Liver (tissue), 9 donors: ENCODE results near the gene NFKB2. TPM values are rescaled to one million over a fixed set of nuclear protein-coding genes. Genes with fewer than 3 reads are reported as not detected.
A peak's percentile ranks its signal among the peaks of the same experiment; 100 is the strongest.

ENCODE experiments used
- DNase-seq: peaks from one replicate; pipeline ENCODE4 v3.0.0-alpha.2; 2017; ENCODE audit warnings: low spot score
- H3K27ac ChIP-seq, 2 donors: one replicate each; pipeline ENCODE4 v1.7.0; 2013; ENCODE audit warnings: inconsistent platforms in 2 of 2, low read length in 2 of 2, control low read depth in 1 of 2, low read depth in 1 of 2, mild to moderate bottlenecking in 1 of 2
- H3K27me3 ChIP-seq, 4 donors: one replicate each; pipeline versions ENCODE4 v1.6.1 to v1.7.0; 2013; ENCODE audit warnings: low read length in 3 of 4, inconsistent platforms in 1 of 4, mild to moderate bottlenecking in 1 of 4, moderate library complexity in 1 of 4; ENCODE audit not compliant: control insufficient read depth in 4 of 4, insufficient read depth in 4 of 4
- H3K36me3 ChIP-seq, 4 donors: one replicate each; pipeline versions ENCODE4 v1.6.1 to v1.7.0; 2013; ENCODE audit warnings: low read length in 3 of 4, mild to moderate bottlenecking in 3 of 4, low read depth in 1 of 4, moderate library complexity in 1 of 4; ENCODE audit not compliant: control insufficient read depth in 4 of 4, insufficient read depth in 3 of 4
- H3K4me1 ChIP-seq, 4 donors: one replicate each; pipeline versions ENCODE4 v1.6.1 to v1.7.0; 2013; ENCODE audit warnings: low read length in 3 of 4, mild to moderate bottlenecking in 3 of 4, moderate library complexity in 1 of 4; ENCODE audit not compliant: control insufficient read depth in 4 of 4, insufficient read depth in 4 of 4
- H3K4me3 ChIP-seq, 3 donors: one replicate each; pipeline versions ENCODE4 v1.6.1 to v1.7.0; 2013; ENCODE audit warnings: low read length in 3 of 3, control low read depth in 1 of 3, low read depth in 1 of 3, mild to moderate bottlenecking in 1 of 3
- H3K9ac ChIP-seq, 2 donors: one replicate each; pipeline ENCODE4 v1.7.0; 2013; ENCODE audit warnings: low read length in 2 of 2, mild to moderate bottlenecking in 2 of 2, moderate library complexity in 2 of 2, control low read depth in 1 of 2, low read depth in 1 of 2
- H3K9me3 ChIP-seq, 4 donors: one replicate each; pipeline versions ENCODE4 v1.6.1 to v1.7.0; 2013; ENCODE audit warnings: low read length in 3 of 4; ENCODE audit not compliant: control insufficient read depth in 4 of 4
- EGR1 ChIP-seq, 2 donors: IDR thresholded peaks; 2 replicates each; pipeline ENCODE4 v1.6.1; 2016 to 2018; ENCODE audit warnings: antibody characterized with exemption in 2 of 2, low read depth in 2 of 2
- FOXA1 ChIP-seq: IDR thresholded peaks from 2 replicates; pipeline ENCODE4 v1.6.1; 2016; ENCODE audit warnings: antibody characterized with exemption
- FOXA2 ChIP-seq: IDR thresholded peaks from 2 replicates; pipeline ENCODE4 v1.6.1; 2016; ENCODE audit warnings: antibody characterized with exemption
- GABPA ChIP-seq, 2 donors: IDR thresholded peaks in 1 of 2; conservative IDR thresholded peaks in 1 of 2; 2 replicates each; pipeline ENCODE4 v1.6.1; 2016; ENCODE audit warnings: antibody characterized with exemption in 2 of 2, mild to moderate bottlenecking in 1 of 2, moderate library complexity in 1 of 2
- HNF4A ChIP-seq, 2 donors: conservative IDR thresholded peaks; 2 replicates each; pipeline ENCODE4 v1.6.1; 2016; ENCODE audit warnings: antibody characterized with exemption in 2 of 2, mild to moderate bottlenecking in 2 of 2
- HNF4G ChIP-seq: IDR thresholded peaks from 2 replicates; pipeline ENCODE4 v1.6.1; 2016; ENCODE audit warnings: antibody characterized with exemption
- JUND ChIP-seq, 2 donors: IDR thresholded peaks; 2 replicates each; pipeline ENCODE4 v1.6.1; 2016; ENCODE audit warnings: antibody characterized with exemption in 2 of 2
- MAX ChIP-seq: IDR thresholded peaks from 2 replicates; pipeline ENCODE4 v1.6.1; 2016; ENCODE audit warnings: antibody characterized with exemption
- NR2F2 ChIP-seq: IDR thresholded peaks from 2 replicates; pipeline ENCODE4 v1.6.1; 2016; ENCODE audit warnings: antibody characterized with exemption
- RAD21 ChIP-seq, 2 donors: IDR thresholded peaks; 2 replicates each; pipeline ENCODE4 v1.6.1; 2016; ENCODE audit warnings: antibody characterized with exemption in 2 of 2, mild to moderate bottlenecking in 2 of 2
- REST ChIP-seq: IDR thresholded peaks from 2 replicates; pipeline ENCODE4 v1.6.1; 2016; ENCODE audit warnings: antibody characterized with exemption, mild to moderate bottlenecking
- RXRA ChIP-seq, 2 donors: IDR thresholded peaks; 2 replicates each; pipeline ENCODE4 v1.6.1; 2017 to 2018; ENCODE audit warnings: antibody characterized with exemption in 2 of 2, mild to moderate bottlenecking in 1 of 2
- SP1 ChIP-seq: IDR thresholded peaks from 2 replicates; pipeline ENCODE4 v1.6.1; 2018; ENCODE audit warnings: antibody characterized with exemption, mild to moderate bottlenecking
- TAF1 ChIP-seq: conservative IDR thresholded peaks from 2 replicates; pipeline ENCODE4 v1.6.1; 2016; ENCODE audit warnings: antibody characterized with exemption, mild to moderate bottlenecking
- YY1 ChIP-seq: IDR thresholded peaks from 2 replicates; pipeline ENCODE4 v1.6.1; 2016; ENCODE audit warnings: antibody characterized with exemption, mild to moderate bottlenecking
- WGBS: extraction: QIAGEN DNeasy Blood & Tissue Kit; methylation state at CpG from one replicate; pipeline ENCODE4 v1.1.7; 2013; 5-methylcytosine and 5-hydroxymethylcytosine counted together
- polyA plus RNA-seq, 2 donors: library from polyadenylated mRNA; stranded (reverse) in 1 of 2; unstranded in 1 of 2; fragments of 200-250 nt in 1 of 2; fragments of >200 nt in 1 of 2; fragmentation: Nextera tagmentation in 1 of 2; extraction: Ambion mirVana in 1 of 2; gene quantifications; one replicate each; pipeline versions ENCODE4 v1.2.1 to v1.2.3, GENCODE V29; 2013 to 2015
- total RNA-seq, 2 donors: library from RNA; depleted of rRNA; stranded (reverse); fragments of >200 nt; gene quantifications; one replicate each; pipeline ENCODE4 v1.2.3, GENCODE V29; 2014
- TF ChIP-seq, protein P1 (sequence below): IDR thresholded peaks from 2 replicates; pipeline ENCODE4 v1.6.1; 2016; ENCODE audit warnings: antibody characterized with exemption
- TF ChIP-seq, protein P2 (sequence below): IDR thresholded peaks from 2 replicates; pipeline ENCODE4 v1.6.1; 2016; ENCODE audit warnings: antibody characterized with exemption
- TF ChIP-seq, protein P3 (sequence below): fragments of 150-350 bp; IDR thresholded peaks from 2 replicates; pipeline ENCODE4 v1.5.1; 2017; ENCODE audit warnings: improper control_type of control experiment, low read depth, low read length; ENCODE audit not compliant: missing input control
- donor health status: healthy.
- donor health status: healthy.
- donor health status: healthy.
- donor health status: healthy.
- donor health status: healthy.

NFKB2 gene
- total and polyA plus RNA-seq, 4 donors: 1.8 to 8.5 (median 7.1) TPM

DNA sequence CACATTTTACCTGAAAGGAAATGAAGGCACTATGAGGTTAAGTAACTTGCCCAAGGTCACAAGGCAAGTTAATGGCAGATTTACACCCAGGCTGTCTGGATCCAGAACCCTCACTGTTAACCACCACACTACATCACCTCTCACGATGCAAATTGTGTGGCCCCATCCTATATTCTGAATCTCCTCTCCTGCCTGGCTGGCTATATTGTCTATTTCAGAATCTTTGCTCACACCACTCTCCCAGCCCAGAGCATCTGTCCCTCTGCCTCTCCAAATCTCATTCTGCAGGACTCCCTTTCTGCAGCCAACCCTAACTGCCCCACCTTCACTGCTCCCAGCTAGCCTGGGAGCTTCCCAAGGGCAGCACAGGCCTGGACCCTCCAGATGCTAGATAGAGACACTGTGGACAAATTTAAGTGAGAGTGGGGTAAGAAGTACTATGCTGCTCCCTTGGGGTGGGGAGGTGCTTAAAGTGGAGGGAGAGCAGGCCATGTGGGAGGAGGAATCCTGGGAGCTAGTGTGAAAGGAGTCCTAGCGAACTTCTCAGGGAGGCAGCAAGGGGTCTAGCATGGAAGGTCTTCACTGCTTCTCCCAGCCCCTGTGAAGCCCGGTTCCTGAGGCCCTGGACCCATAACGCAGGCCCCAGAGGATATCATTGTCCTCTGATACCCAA is 36.1 kb downstream of the NFKB2 start:
- H3K27me3 ChIP-seq: no peaks in the 10 kb centered on the region
- 32% methylated on average over 4 of the region's 4 CpGs for WGBS
- peak overlapping the region; percentile 74 to 81 (median 76) for H3K4me3 ChIP-seq
- no peaks in the 10 kb centered on the region for H3K9me3 ChIP-seq
- DNase-seq: no peak
- H3K4me1 ChIP-seq: peaks cover 0 to 31% (median 24%) of the 10 kb centered on the region in 4 donors
- H3K27ac ChIP-seq: peak overlapping the region; percentile 28 to 66
- H3K36me3 ChIP-seq: peaks cover 0 to 3% (median 0%) of the 10 kb centered on the region in 4 donors
- H3K9ac ChIP-seq: peak overlapping the region; percentile 83 to 99
- no peak for TF ChIP-seq MAX
- TF ChIP-seq, protein P1, sequence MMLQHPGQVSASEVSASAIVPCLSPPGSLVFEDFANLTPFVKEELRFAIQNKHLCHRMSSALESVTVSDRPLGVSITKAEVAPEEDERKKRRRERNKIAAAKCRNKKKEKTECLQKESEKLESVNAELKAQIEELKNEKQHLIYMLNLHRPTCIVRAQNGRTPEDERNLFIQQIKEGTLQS: no peak
- TF ChIP-seq YY1: no peak
- TF ChIP-seq SP1: no peak
- TF ChIP-seq FOXA2: no peak
- TF ChIP-seq, protein P2, sequence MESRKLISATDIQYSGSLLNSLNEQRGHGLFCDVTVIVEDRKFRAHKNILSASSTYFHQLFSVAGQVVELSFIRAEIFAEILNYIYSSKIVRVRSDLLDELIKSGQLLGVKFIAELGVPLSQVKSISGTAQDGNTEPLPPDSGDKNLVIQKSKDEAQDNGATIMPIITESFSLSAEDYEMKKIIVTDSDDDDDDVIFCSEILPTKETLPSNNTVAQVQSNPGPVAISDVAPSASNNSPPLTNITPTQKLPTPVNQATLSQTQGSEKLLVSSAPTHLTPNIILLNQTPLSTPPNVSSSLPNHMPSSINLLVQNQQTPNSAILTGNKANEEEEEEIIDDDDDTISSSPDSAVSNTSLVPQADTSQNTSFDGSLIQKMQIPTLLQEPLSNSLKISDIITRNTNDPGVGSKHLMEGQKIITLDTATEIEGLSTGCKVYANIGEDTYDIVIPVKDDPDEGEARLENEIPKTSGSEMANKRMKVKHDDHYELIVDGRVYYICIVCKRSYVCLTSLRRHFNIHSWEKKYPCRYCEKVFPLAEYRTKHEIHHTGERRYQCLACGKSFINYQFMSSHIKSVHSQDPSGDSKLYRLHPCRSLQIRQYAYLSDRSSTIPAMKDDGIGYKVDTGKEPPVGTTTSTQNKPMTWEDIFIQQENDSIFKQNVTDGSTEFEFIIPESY: no peak
- TF ChIP-seq GABPA (IDR thresholded peaks at IDR 0.05 in 1 of 2, conservative IDR thresholded peaks at IDR 0.05 in 1 of 2): no peak
- TF ChIP-seq RAD21 (IDR thresholded peaks at IDR 0.05): no peak
- TF ChIP-seq NR2F2: no peak

GRCh38 chr10:102432162-102432950 is 36.9 kb downstream of the NFKB2 start, which contains the start of gene CUEDC2:
TSS of gene CUEDC2 (minus strand) at chr10:102432574. CDS start at chr10:102425188, 7,386 bp downstream.
- Histone ChIP-seq H3K27me3 (no peaks in the 10 kb centered on the region), H3K4me3 (peak within 1 kb of the TSS; percentile 74 to 81 (median 76)), H3K9ac (peak within 1 kb of the TSS; percentile 83 to 99), H3K4me1 (peaks cover 0 to 35% (median 26%) of the 10 kb centered on the region in 4 donors), H3K27ac (peak within 1 kb of the TSS; percentile 28 to 66), H3K9me3 (no peaks in the 10 kb centered on the region), H3K36me3 (peaks cover 0 to 3% (median 0%) of the 10 kb centered on the region in 4 donors)
- no peak for TF ChIP-seq TAF1
- peak; percentile 38 to 46 for TF ChIP-seq RXRA (IDR thresholded peaks at IDR 0.05)
- TF ChIP-seq YY1: peak; percentile 100
- TF ChIP-seq EGR1 (IDR thresholded peaks at IDR 0.05; ENCODE audit: low read depth in 2 of 2): peak in 1 of 2 donors; percentile 41
- no peak for TF ChIP-seq HNF4G
- TF ChIP-seq, protein P3, sequence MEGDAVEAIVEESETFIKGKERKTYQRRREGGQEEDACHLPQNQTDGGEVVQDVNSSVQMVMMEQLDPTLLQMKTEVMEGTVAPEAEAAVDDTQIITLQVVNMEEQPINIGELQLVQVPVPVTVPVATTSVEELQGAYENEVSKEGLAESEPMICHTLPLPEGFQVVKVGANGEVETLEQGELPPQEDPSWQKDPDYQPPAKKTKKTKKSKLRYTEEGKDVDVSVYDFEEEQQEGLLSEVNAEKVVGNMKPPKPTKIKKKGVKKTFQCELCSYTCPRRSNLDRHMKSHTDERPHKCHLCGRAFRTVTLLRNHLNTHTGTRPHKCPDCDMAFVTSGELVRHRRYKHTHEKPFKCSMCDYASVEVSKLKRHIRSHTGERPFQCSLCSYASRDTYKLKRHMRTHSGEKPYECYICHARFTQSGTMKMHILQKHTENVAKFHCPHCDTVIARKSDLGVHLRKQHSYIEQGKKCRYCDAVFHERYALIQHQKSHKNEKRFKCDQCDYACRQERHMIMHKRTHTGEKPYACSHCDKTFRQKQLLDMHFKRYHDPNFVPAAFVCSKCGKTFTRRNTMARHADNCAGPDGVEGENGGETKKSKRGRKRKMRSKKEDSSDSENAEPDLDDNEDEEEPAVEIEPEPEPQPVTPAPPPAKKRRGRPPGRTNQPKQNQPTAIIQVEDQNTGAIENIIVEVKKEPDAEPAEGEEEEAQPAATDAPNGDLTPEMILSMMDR: no peak
- peak in 1 of 2 donors; percentile 11 for TF ChIP-seq JUND (IDR thresholded peaks at IDR 0.05)
- TF ChIP-seq NR2F2: no peak
- TF ChIP-seq FOXA1: no peak
- TF ChIP-seq, protein P2: peak; percentile 96
- no peak for TF ChIP-seq FOXA2
- TF ChIP-seq RAD21 (IDR thresholded peaks at IDR 0.05): peak; percentile 28 to 46
- peak in 1 of 2 donors; percentile 72 for TF ChIP-seq GABPA (IDR thresholded peaks at IDR 0.05 in 1 of 2, conservative IDR thresholded peaks at IDR 0.05 in 1 of 2)
- peak; percentile 81 for TF ChIP-seq SP1
- TF ChIP-seq REST: peak; percentile 87
- TF ChIP-seq, protein P1: peak; percentile 31
- peak; percentile 45 to 48 for TF ChIP-seq HNF4A (conservative IDR thresholded peaks at IDR 0.05)
- TF ChIP-seq MAX: peak; percentile 71
- under 1% methylated on average over 52 of the region's 52 CpGs for WGBS
- peak; percentile 99 for DNase-seq
